ENCODE data around the gene CST8. TPM values are rescaled to one million over a fixed set of nuclear protein-coding genes. Genes with fewer than 3 reads are reported as not detected.

Gene CST8
- total RNA-seq, 1 donor from 2014 or later, result not detected

GRCh38 chr20:23488470-23488869, 2.4 kb upstream of the CST8 start:
- TF ChIP-seq POLR2AphosphoS5 (IDR thresholded peaks at IDR 0.05; ENCODE audit: insufficient read depth in 1 of 2, low read depth in 1 of 2) (no peak), POLR2A (IDR thresholded peaks at IDR 0.05) (no peak)
- TF ChIP-seq, protein P1, sequence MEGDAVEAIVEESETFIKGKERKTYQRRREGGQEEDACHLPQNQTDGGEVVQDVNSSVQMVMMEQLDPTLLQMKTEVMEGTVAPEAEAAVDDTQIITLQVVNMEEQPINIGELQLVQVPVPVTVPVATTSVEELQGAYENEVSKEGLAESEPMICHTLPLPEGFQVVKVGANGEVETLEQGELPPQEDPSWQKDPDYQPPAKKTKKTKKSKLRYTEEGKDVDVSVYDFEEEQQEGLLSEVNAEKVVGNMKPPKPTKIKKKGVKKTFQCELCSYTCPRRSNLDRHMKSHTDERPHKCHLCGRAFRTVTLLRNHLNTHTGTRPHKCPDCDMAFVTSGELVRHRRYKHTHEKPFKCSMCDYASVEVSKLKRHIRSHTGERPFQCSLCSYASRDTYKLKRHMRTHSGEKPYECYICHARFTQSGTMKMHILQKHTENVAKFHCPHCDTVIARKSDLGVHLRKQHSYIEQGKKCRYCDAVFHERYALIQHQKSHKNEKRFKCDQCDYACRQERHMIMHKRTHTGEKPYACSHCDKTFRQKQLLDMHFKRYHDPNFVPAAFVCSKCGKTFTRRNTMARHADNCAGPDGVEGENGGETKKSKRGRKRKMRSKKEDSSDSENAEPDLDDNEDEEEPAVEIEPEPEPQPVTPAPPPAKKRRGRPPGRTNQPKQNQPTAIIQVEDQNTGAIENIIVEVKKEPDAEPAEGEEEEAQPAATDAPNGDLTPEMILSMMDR (IDR thresholded peaks at IDR 0.05), result no peak
- DNase-seq (ENCODE audit: extremely low spot score in 2 of 2), result no peak
- H3K9me3 ChIP-seq, result no peaks in the 10 kb centered on the region
- no peak overlapping the region for H3K27ac ChIP-seq
- intact Hi-C loops (cut with DNase I), result no loop called here
- H3K36me3 ChIP-seq, result no peaks in the 10 kb centered on the region
- no peak overlapping the region for H3K4me3 ChIP-seq
- H3K4me1 ChIP-seq, result no peaks in the 10 kb centered on the region
- no peaks in the 10 kb centered on the region for H3K27me3 ChIP-seq

- TF ChIP-seq POLR2AphosphoS5 (IDR thresholded peaks at IDR 0.05; ENCODE audit: insufficient read depth in 1 of 2, low read depth in 1 of 2), result no peak
- TF ChIP-seq, protein P1 (IDR thresholded peaks at IDR 0.05), result no peak
- no peak for TF ChIP-seq POLR2A (IDR thresholded peaks at IDR 0.05)
- H3K4me1 ChIP-seq, result no peaks in the 10 kb centered on the region
- intact Hi-C loops (cut with DNase I), result no loop called here
- H3K9me3 ChIP-seq, result no peaks in the 10 kb centered on the region
- no peak for DNase-seq (ENCODE audit: extremely low spot score in 2 of 2)
- H3K36me3 ChIP-seq, result no peaks in the 10 kb centered on the region
- H3K27me3 ChIP-seq, result no peaks in the 10 kb centered on the region
- no peak overlapping the region for H3K4me3 ChIP-seq
- H3K27ac ChIP-seq, result no peak overlapping the region
Observed at GRCh38 chr20:23488996-23489395, 1.9 kb upstream of the CST8 start.

- TF ChIP-seq, protein P1 (IDR thresholded peaks at IDR 0.05), result no peak
- TF ChIP-seq POLR2AphosphoS5 (IDR thresholded peaks at IDR 0.05; ENCODE audit: insufficient read depth in 1 of 2, low read depth in 1 of 2) (no peak), POLR2A (IDR thresholded peaks at IDR 0.05) (no peak)
- Histone ChIP-seq H3K27ac (no peak overlapping the region), H3K36me3 (no peaks in the 10 kb centered on the region), H3K4me3 (no peak overlapping the region), H3K27me3 (no peaks in the 10 kb centered on the region), H3K9me3 (no peaks in the 10 kb centered on the region), H3K4me1 (no peaks in the 10 kb centered on the region)
- DNase-seq (ENCODE audit: extremely low spot score in 2 of 2), result no peak
- intact Hi-C loops (cut with DNase I), result no loop called here
Observed at GRCh38 chr20:23492292-23492691, 1.4 kb downstream of the CST8 start.

DNA sequence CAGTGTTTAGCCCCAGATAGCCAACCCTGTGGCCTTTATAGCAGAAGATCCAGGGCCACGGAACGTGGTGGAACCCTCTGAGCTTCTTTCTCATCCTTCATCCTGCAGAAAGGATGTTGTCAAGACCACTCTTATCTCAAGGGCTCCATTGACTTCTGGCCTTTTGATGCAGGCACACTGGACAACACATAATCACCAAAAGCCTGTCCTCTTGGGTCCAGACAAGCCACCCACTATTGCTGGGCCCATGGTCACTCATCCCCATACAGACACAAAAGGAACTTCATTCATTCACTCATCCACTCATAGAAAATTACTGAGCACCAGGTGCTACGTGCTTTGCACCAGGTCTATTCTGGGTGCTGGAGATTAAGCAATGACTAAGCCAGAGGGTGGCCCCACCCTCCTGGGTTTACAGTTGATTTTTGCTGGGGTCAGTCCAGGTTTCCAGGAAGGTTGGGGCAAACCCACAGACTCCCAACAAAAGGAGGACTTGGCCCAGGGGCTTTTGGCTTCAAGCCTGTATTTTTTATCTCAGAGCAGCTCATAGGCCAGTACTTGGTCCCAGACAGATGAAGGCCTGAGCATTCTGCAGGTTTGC, 2.4 kb downstream of the CST8 start:
- TF ChIP-seq, protein P1 (IDR thresholded peaks at IDR 0.05), result no peak
- TF ChIP-seq POLR2A (IDR thresholded peaks at IDR 0.05) (no peak), POLR2AphosphoS5 (IDR thresholded peaks at IDR 0.05; ENCODE audit: insufficient read depth in 1 of 2, low read depth in 1 of 2) (no peak)
- Histone ChIP-seq H3K4me3 (no peak overlapping the region), H3K36me3 (no peaks in the 10 kb centered on the region), H3K4me1 (no peaks in the 10 kb centered on the region), H3K27ac (no peak overlapping the region), H3K27me3 (no peaks in the 10 kb centered on the region), H3K9me3 (no peaks in the 10 kb centered on the region)
- intact Hi-C loops (cut with DNase I), result no loop called here
- no peak for DNase-seq (ENCODE audit: extremely low spot score in 2 of 2)

GRCh38 chr20:23497536-23497935, 6.6 kb downstream of the CST8 start:
- Histone ChIP-seq H3K36me3 (no peaks in the 10 kb centered on the region), H3K27me3 (no peaks in the 10 kb centered on the region), H3K4me3 (no peak overlapping the region), H3K4me1 (no peaks in the 10 kb centered on the region), H3K27ac (no peak overlapping the region), H3K9me3 (no peaks in the 10 kb centered on the region)
- DNase-seq (ENCODE audit: extremely low spot score in 2 of 2), result no peak
- TF ChIP-seq POLR2A (IDR thresholded peaks at IDR 0.05) (no peak), POLR2AphosphoS5 (IDR thresholded peaks at IDR 0.05; ENCODE audit: insufficient read depth in 1 of 2, low read depth in 1 of 2) (no peak)
- TF ChIP-seq, protein P1 (IDR thresholded peaks at IDR 0.05), result no peak
- intact Hi-C loops (cut with DNase I), result no loop called here
